ENCODE measurements around the gene NELFCD.
A peak's percentile ranks its signal among the peaks of the same experiment; 100 is the strongest.
"Not testable (repeated sequence)": the region's sequence is repeated elsewhere in the genome, so short reads cannot be mapped to it uniquely, and the experiment has no call there.

Gene NELFCD

DNA sequence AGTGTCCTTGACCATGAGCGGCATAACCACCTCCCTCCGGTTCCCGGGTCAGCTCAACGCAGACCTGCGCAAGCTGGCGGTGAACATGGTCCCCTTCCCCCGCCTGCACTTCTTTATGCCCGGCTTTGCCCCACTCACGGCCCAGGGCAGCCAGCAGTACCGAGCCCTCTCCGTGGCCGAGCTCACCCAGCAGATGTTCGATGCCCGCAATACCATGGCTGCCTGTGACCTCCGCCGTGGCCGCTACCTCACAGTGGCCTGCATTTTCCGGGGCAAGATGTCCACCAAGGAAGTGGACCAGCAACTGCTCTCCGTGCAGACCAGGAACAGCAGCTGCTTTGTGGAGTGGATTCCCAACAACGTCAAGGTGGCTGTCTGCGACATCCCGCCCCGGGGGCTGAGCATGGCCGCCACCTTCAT is 43.1 kb downstream of the NELFCD start:
- no peak for DNase-seq (ENCODE audit: low spot score)

DNA sequence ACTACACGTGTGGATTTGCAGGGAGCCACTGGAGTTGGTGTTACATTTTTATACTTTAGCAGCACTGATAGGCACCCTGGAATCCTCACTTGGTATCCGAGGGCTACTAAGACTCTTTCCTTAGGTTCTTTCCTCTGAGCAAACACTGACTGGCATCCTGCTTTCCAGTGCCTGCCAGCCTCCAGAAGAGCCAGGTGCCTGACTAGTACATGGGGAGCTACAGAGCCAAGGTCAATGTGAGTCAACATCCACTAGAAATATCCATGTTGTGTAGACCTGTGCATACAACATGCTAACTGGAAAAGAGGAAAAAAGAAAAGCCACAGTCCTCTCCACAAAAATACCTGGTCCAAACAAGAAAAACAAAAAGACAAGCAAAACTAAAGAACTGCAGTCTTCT is 44.0 kb downstream of the NELFCD start:
- DNase-seq (ENCODE audit: low spot score) = no peak

DNA sequence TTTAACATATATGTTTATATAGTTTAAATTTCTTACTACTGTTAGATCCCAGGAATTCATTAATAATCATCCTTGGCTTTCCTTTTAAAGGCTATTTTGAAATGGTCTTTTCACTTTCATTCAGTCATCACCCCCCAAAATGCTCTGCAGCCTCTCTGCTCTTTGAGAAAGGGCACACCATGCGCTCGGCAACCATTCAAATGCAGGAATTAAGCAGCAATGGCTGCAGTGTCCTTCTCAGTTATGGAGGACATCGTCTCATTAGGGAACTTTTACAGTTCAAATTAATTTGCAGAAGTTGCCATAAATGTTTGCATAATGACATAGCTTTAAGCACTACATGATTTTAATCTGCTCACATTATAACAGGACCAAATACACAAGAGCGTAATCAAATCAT is 44.5 kb downstream of the NELFCD start:
- no peak for DNase-seq (ENCODE audit: low spot score)

DNA sequence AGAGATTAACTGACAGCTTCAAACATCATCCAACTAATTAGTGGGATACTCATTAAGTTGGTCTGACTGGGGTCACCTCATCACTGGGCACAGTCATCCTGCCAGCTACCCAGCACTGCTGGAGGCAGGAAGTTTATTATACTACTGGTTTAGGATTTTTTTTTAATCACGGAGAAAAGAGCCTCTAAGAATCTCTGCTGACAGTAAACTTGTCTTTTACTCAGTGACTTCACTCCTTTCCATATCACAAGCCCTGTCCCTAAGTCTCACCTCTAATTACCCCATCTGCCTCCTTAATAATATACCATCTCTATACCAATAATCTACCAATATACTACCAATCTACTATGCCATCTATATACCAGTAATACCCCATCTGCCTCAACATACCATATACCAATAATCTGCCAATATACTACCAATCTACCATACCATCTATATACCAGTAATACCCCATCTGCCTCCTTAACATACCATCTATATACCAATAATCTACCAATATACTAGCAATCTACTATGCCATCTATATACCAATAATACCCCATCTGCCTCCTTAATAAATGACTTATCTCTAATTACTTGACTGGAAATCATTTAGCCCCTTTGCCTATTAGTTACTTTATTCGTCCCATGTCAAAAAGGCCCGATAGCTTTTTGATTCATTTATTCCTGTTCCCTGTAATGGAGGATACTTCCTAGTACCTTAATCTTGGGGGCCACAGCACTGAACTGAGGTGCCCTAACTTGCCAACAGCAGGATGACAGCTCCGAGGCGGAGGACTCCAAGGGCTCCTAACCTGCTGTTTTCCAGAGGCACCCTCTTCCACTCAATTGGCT is 46.1 kb downstream of the NELFCD start:
- no peak for DNase-seq (ENCODE audit: low spot score)

- no peak for DNase-seq (ENCODE audit: low spot score)
These were observed 46.8 kb downstream of the NELFCD start for GRCh38 chr20:59027741-59028320.

DNA sequence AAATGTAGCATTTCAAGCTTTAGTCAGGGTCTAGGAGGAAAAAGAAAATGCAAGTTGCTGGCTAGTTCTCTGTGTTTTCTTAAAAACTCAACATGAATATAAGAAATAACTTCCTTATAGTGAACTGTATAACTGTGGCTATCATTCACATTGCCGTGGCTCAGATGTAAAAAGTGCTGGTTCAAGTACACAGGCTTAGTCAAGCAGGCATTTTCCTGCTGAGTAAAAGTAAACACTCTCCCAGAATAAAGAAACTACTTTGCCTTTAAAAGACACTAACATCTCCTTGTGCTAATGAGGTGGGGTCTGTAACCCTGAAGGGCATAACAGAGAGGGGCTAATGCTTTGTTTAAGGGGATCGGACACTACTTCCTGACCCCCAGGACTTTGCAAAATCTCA is 47.8 kb downstream of the NELFCD start:
- no peak for DNase-seq (ENCODE audit: low spot score)

- DNase-seq (ENCODE audit: low spot score) = no peak
These were observed 50.0 kb downstream of the NELFCD start for GRCh38 chr20:59030911-59031563.

DNA sequence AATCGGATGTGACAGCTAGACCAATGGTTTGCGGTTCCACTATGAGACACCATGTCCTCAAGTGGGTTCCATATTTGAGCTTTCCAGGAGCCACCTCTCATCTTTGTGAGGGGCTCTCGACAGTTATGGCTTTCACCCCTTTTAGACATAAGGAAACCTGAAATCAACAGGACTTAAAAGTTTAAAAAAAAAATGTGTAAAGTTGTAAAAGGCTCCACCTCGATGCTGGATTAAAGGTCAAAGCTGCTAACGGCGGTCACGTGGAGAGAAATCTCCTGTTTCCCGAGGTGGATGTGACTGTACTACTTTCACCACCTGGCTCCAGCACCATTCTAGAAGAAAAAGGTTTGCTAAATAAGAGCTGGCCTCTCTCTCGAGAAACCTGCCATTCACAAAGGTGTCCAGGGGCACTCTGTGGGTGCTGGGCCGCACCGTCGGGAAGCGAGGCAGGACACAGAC is 50.5 kb downstream of the NELFCD start:
- DNase-seq (ENCODE audit: low spot score) = no peak

- peak; percentile 97 for DNase-seq (ENCODE audit: low spot score)
These were observed 51.1 kb downstream of the NELFCD start, which contains the start of gene ATP5F1E for GRCh38 chr20:59032023-59032712. Gene ATP5F1E, minus strand, starts transcription at chr20:59032335. Its CDS starts 84 bp downstream, at chr20:59032251.

GRCh38 chr20:59032713-59033059 is 51.6 kb downstream of the NELFCD start:
- peak; percentile 82 for DNase-seq (ENCODE audit: low spot score)

DNA sequence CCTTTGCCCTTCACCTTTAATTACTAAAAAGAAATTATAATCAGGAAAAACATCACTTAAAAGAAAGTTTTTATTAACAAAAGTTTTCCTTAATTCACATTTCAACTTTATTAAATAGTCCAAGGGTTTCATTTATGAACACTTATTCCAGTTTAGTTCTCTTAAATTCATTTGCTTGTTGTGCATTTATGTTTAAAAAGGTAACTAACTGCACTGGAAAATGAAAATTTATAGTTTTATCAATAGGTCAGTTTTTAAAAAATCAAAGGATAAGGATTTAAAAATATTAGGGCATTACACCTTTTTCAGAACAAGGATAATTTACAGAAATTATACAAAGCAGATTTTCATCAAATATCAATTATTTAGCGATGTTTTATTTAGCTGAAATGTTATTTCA is 52.0 kb downstream of the NELFCD start:
- no peak for DNase-seq (ENCODE audit: low spot score)

DNA sequence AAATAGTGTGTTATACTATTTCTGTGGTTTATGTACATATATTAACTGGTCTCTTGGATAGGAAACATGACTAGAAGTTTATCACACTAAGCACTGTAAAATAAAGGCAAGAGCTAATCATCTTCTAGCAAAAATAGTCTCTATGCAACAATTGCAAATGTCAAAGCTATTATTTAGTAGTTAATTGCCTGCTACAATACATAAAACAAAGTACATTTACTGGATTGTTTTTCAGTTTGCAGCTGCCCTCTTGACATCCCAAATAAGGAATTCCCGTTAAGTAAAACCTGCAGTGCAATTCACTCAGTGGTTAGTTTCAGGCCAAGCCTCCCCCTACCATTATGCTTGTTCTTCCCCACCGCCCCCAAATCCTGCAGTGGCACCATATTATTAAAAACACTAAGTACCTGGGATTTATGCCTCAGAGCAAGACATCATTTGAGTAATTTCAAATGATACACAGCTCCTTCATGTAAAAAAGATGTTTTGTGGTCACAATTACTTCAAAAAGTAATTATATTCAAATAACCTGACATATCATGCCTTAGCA is 52.6 kb downstream of the NELFCD start:
- no peak for DNase-seq (ENCODE audit: low spot score)

DNA sequence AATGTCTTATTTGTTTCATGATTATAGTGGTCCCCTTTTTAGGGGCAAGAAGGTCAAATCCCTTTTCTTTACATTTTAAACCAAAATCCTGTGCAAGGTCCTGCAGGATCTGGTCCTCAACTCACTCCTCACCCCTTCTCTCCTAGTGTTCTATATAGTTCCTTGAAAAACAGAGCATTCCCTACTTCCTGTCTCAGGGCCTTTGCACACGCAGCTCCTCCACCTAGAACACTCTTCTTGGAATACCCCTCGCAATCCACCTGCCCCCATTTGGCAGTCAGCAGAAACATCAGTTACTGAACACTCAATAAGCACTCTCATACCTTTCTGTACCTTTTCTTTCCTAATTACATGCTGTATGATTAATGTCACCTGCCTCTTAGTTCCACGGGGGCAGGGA is 54.3 kb downstream of the NELFCD start:
- no peak for DNase-seq (ENCODE audit: low spot score)

DNA sequence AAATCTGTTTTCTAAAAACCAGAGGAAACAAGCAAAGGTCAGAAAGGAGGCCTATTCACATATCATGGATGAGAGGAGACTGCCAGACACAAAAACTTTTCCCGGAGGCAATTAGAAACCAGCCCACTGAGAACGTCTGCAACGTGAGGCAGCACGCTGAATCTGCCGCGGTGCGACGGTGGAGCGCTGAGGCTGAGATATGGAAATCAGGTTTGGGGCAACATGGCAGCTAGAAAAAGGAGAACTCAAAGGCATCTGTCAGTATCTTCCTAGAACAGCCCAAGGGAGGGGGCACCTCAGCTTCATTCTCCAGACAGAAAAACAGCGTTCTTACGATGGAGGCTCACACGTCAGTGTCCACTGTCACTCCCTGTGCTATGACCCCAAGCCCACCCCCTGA is 56.3 kb downstream of the NELFCD start:
- no peak for DNase-seq (ENCODE audit: low spot score)

- DNase-seq (ENCODE audit: low spot score) = no peak
These were observed 58.2 kb downstream of the NELFCD start for GRCh38 chr20:59039233-59039632.

- no peak for DNase-seq (ENCODE audit: low spot score)
These were observed 59.6 kb downstream of the NELFCD start for GRCh38 chr20:59040667-59041066.

- DNase-seq (ENCODE audit: low spot score) = not testable (repeated sequence)
These were observed 60.4 kb downstream of the NELFCD start for GRCh38 chr20:59041487-59041886.

DNA sequence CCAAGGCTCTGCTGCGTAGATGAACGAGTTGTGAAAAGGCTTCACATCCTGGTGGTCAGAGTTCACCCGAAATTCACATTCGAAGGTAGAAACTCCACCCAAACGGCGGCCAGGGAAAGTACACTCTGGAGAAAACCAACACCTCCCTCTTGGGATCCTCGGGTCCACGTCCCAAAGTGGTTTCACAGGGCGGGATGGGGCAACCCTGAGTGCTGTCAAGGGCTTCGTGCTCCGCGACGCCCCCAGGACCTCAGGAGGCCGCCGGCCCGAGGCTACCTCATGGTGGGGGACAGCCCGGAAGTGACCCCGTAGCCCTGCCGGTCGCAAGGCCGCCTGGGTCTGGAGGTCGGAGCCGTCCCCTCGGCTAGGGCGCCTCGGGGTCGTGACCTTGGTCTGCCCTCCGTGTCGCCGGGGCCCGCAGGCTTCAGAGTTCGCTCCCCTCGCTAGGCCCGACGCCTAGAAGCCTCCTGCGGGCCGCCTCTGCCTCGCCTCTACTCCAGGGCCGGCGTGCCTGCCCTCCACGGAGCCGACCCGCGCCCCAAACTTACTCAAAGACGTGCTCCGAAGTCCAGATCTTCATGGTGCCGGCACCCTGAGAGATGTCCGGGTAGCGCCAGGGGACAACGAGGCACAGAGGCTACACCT is 61.2 kb downstream of the NELFCD start, which contains the start of gene PRELID3B:
Gene PRELID3B, minus strand, starts transcription at position 636 of the 645 bp plus-strand sequence. Its CDS starts 56 bp downstream, at position 580.
- DNase-seq (ENCODE audit: low spot score) = peak; percentile 61

- DNase-seq (ENCODE audit: low spot score) = peak; percentile 95
These were observed 62.0 kb downstream of the NELFCD start for GRCh38 chr20:59042796-59043631.

DNA sequence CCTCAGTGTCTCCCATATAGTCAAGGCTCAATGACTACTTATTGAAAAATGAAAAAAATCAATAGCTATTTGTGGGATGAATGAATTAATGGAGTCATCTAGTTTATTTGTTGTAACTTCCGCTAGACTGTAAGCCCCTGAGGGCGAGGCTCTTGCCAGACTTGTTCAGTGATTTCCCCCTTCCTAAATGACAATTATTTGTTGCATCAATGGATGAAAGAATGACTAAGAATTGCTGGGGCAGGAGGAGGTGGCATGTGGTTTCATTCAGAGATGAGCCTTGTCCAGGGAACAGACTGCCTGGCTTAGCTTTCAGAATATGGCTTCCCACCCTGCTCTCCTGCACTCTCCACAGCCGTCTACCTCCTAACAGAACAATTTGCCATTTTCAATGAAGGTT is 62.6 kb downstream of the NELFCD start:
- no peak for DNase-seq (ENCODE audit: low spot score)

Data from SK-N-DZ (cell line).